Central memory CD8-positive, alpha-beta T cell (primary cell): Measurements from ENCODE around the gene INTS14.
"Not testable (repeated sequence)": the region's sequence is repeated elsewhere in the genome, so short reads cannot be mapped to it uniquely, and the experiment has no call there.

Source experiments
- ATAC-seq: fragments of 150-1000 bp; cut with Tn5 transposase; replicated peaks from 2 replicates; pipeline ENCODE4 v1.10.0; 2022; ENCODE audit warnings: mild to moderate bottlenecking, moderate FRiP score, moderate number of reproducible peaks; ENCODE audit not compliant: poor library complexity, severe bottlenecking; ENCODE audit errors: extremely low read depth
- DNase-seq, 2 donors: peaks; one replicate each; pipeline ENCODE4 v3.0.0; 2021; ENCODE audit warnings: low spot score in 2 of 2
- H3K27ac Mint-ChIP-seq: one replicate; pipeline ENCODE4 v1.8.0; 2022; ENCODE audit warnings: low read depth, mild to moderate bottlenecking, moderate library complexity, mixed read lengths
- H3K27me3 Mint-ChIP-seq: one replicate; pipeline ENCODE4 v1.8.0; 2022; ENCODE audit warnings: mixed read lengths
- H3K36me3 Mint-ChIP-seq: one replicate; pipeline ENCODE4 v1.8.0; 2022; ENCODE audit warnings: mild to moderate bottlenecking, moderate library complexity, mixed read lengths; ENCODE audit not compliant: insufficient read depth
- H3K4me1 Mint-ChIP-seq: one replicate; pipeline ENCODE4 v1.8.0; 2022; ENCODE audit warnings: mixed read lengths
- H3K4me3 Mint-ChIP-seq: one replicate; pipeline ENCODE4 v1.8.0; 2022; ENCODE audit warnings: mild to moderate bottlenecking, moderate library complexity, mixed read lengths
- H3K9me3 Mint-ChIP-seq: one replicate; pipeline ENCODE4 v1.8.0; 2022; ENCODE audit warnings: mixed read lengths

INTS14 gene

GRCh38 chr15:65621638-65622037, 10.7 kb upstream of the INTS14 start, which contains the start of gene SLC24A1:
Gene SLC24A1 (plus strand): TSS chr15:65621938. CDS start chr15:65624081, 2,143 bp downstream.
- Mint-ChIP-seq H3K4me3 (no peak within 1 kb of the TSS), H3K27me3 (no peaks in the 10 kb centered on the region), H3K9me3 (no peaks in the 10 kb centered on the region), H3K27ac (peak within 1 kb of the TSS; percentile 47), H3K4me1 (no peaks in the 10 kb centered on the region), H3K36me3 (no peaks in the 10 kb centered on the region)
- DNase-seq (no peak), ATAC-seq (no peak)

- no peaks in the 10 kb centered on the region for H3K27me3 Mint-ChIP-seq
- no peak overlapping the region for H3K27ac Mint-ChIP-seq
- ATAC-seq (no peak), DNase-seq (no peak)
- no peak overlapping the region for H3K4me3 Mint-ChIP-seq
- H3K36me3 Mint-ChIP-seq: no peaks in the 10 kb centered on the region
- no peaks in the 10 kb centered on the region for H3K9me3 Mint-ChIP-seq
- no peaks in the 10 kb centered on the region for H3K4me1 Mint-ChIP-seq
Measured at GRCh38 chr15:65620833-65621232, 9.9 kb upstream of the INTS14 start.

- ATAC-seq (no peak), DNase-seq (no peak)
- H3K4me1 Mint-ChIP-seq: no peaks in the 10 kb centered on the region
- no peaks in the 10 kb centered on the region for H3K36me3 Mint-ChIP-seq
- no peak overlapping the region for H3K4me3 Mint-ChIP-seq
- no peaks in the 10 kb centered on the region for H3K9me3 Mint-ChIP-seq
- no peak overlapping the region for H3K27ac Mint-ChIP-seq
- no peaks in the 10 kb centered on the region for H3K27me3 Mint-ChIP-seq
Measured at GRCh38 chr15:65619626-65620290, 8.8 kb upstream of the INTS14 start.

- Mint-ChIP-seq H3K27me3 (no peaks in the 10 kb centered on the region), H3K36me3 (no peaks in the 10 kb centered on the region), H3K4me3 (no peak overlapping the region), H3K4me1 (peaks cover 4% of the 10 kb centered on the region), H3K9me3 (no peaks in the 10 kb centered on the region), H3K27ac (no peak overlapping the region)
- DNase-seq (no peak), ATAC-seq (no peak)
Measured at GRCh38 chr15:65618560-65619109, 7.7 kb upstream of the INTS14 start.

GRCh38 chr15:65615887-65616286, 5.0 kb upstream of the INTS14 start:
- H3K4me1 Mint-ChIP-seq: peaks cover 21% of the 10 kb centered on the region
- not testable (repeated sequence) for H3K36me3 Mint-ChIP-seq, H3K4me3 Mint-ChIP-seq, DNase-seq, H3K27ac Mint-ChIP-seq, ATAC-seq, H3K27me3 Mint-ChIP-seq, H3K9me3 Mint-ChIP-seq

- DNase-seq: no peak
- Mint-ChIP-seq H3K4me3 (no peak overlapping the region), H3K27ac (no peak overlapping the region), H3K36me3 (peaks cover 10% of the 10 kb centered on the region), H3K27me3 (no peaks in the 10 kb centered on the region), H3K9me3 (no peaks in the 10 kb centered on the region), H3K4me1 (peaks cover 33% of the 10 kb centered on the region)
- ATAC-seq: no peak
Measured at GRCh38 chr15:65612949-65613744, 2.2 kb upstream of the INTS14 start.

- no peak for DNase-seq
- no peak for ATAC-seq
- peaks cover 10% of the 10 kb centered on the region for H3K36me3 Mint-ChIP-seq
- peak overlapping the region; percentile 98 for H3K27ac Mint-ChIP-seq
- peak overlapping the region; percentile 93 for H3K4me3 Mint-ChIP-seq
- no peaks in the 10 kb centered on the region for H3K9me3 Mint-ChIP-seq
- no peaks in the 10 kb centered on the region for H3K27me3 Mint-ChIP-seq
- H3K4me1 Mint-ChIP-seq: peaks cover 33% of the 10 kb centered on the region
Measured at GRCh38 chr15:65612616-65612946, 1.6 kb upstream of the INTS14 start.

GRCh38 chr15:65611888-65612615, 1.1 kb upstream of the INTS14 start:
- Mint-ChIP-seq H3K27me3 (no peaks in the 10 kb centered on the region), H3K4me3 (peak overlapping the region; percentile 93), H3K27ac (peak overlapping the region; percentile 98), H3K4me1 (peaks cover 33% of the 10 kb centered on the region), H3K36me3 (peaks cover 13% of the 10 kb centered on the region), H3K9me3 (no peaks in the 10 kb centered on the region)
- DNase-seq: no peak
- no peak for ATAC-seq

GRCh38 chr15:65603559-65603958, 7.4 kb downstream of the INTS14 start:
- Mint-ChIP-seq H3K9me3 (no peaks in the 10 kb centered on the region), H3K36me3 (peaks cover 36% of the 10 kb centered on the region), H3K4me1 (no peaks in the 10 kb centered on the region), H3K27me3 (no peaks in the 10 kb centered on the region), H3K4me3 (no peak overlapping the region), H3K27ac (no peak overlapping the region)
- DNase-seq: no peak
- no peak for ATAC-seq

GRCh38 chr15:65603134-65603533, 7.8 kb downstream of the INTS14 start:
- DNase-seq (no peak), ATAC-seq (no peak)
- Mint-ChIP-seq H3K27ac (no peak overlapping the region), H3K36me3 (peaks cover 40% of the 10 kb centered on the region), H3K4me3 (no peak overlapping the region), H3K27me3 (no peaks in the 10 kb centered on the region), H3K9me3 (no peaks in the 10 kb centered on the region), H3K4me1 (no peaks in the 10 kb centered on the region)

- no peaks in the 10 kb centered on the region for H3K27me3 Mint-ChIP-seq
- no peaks in the 10 kb centered on the region for H3K4me1 Mint-ChIP-seq
- H3K9me3 Mint-ChIP-seq: no peaks in the 10 kb centered on the region
- H3K4me3 Mint-ChIP-seq: no peak overlapping the region
- H3K27ac Mint-ChIP-seq: no peak overlapping the region
- H3K36me3 Mint-ChIP-seq: peaks cover 44% of the 10 kb centered on the region
- ATAC-seq (no peak), DNase-seq (no peak)
Measured at GRCh38 chr15:65599677-65600076, 11.3 kb downstream of the INTS14 start.

GRCh38 chr15:65598468-65598867, 12.5 kb downstream of the INTS14 start:
- peaks cover 51% of the 10 kb centered on the region for H3K36me3 Mint-ChIP-seq
- ATAC-seq: no peak
- no peaks in the 10 kb centered on the region for H3K4me1 Mint-ChIP-seq
- H3K27me3 Mint-ChIP-seq: no peaks in the 10 kb centered on the region
- no peak overlapping the region for H3K27ac Mint-ChIP-seq
- DNase-seq: no peak
- no peak overlapping the region for H3K4me3 Mint-ChIP-seq
- H3K9me3 Mint-ChIP-seq: no peaks in the 10 kb centered on the region
